ENCODE data around the gene NGLY1. TPM values are rescaled to one million over a fixed set of nuclear protein-coding genes. Genes with fewer than 3 reads are reported as not detected.

The NGLY1 gene
- total and polyA plus RNA-seq, 2 of the 8 experiments (the other 6 are each of a cell fraction or from before 2014, with no cell fraction given): 3.1 to 24.8 TPM

DNA sequence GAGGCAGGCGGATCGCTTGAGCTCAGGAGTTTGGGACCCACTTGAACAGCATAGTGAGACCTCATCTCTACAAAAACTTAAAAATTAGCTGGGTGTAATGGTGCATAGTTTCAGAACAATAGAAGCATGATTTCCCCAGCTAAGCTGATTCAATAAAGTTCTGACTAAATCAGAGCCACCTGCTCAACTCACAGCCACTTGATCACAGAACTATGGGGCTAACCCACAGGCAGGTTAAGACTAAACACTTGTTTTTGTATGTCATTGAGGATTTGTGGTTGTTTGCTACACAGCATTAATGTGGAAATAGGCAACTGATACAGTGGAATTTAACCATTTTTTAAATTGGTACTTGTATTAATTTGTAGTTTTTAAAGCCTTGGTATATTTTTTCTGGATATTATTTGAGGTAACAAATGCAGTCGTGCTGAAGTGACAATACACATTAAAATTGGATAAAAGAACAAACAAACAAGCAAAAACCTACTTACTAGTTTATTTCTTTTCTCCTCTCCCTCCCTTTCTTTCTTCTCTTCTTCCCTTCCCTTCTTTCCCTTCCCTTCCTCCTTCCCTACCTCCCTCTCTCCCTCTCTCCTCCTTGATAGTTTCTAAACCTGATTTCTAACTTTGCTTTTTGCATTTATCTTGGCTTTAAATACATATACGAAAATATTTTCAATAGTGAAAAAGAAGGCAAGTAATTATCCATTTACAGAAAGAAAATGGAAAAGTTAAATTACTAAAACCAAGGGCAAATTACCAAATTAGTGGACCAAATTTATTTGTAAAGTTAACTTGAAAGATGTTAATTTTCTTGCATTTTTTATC, 38.7 kb upstream of the NGLY1 start:
- H3K56ac ChIP-seq (replicated peaks; ENCODE audit: insufficient read length, low read depth, low read length): no peak overlapping the region
- no peaks in the 10 kb centered on the region for H3K9me3 ChIP-seq (ENCODE audit: insufficient read depth in 2 of 2, low read depth in 1 of 2, low read length in 1 of 2)
- H3K4me2 ChIP-seq (ENCODE audit: insufficient read depth in 1 of 2, low read depth in 2 of 2, low read length in 2 of 2): no peak overlapping the region
- H2BK120ac ChIP-seq (replicated peaks; ENCODE audit: low read depth, low read length): no peak overlapping the region
- H3K4ac ChIP-seq (replicated peaks; ENCODE audit: insufficient read length, low read depth, low read length): no peak overlapping the region
- no peak overlapping the region for H3K4me3 ChIP-seq (ENCODE audit: extremely low read depth in 1 of 4, insufficient read depth in 2 of 4, low read depth in 3 of 4, low read length in 4 of 4)
- no peak overlapping the region for H2BK20ac ChIP-seq (ENCODE audit: low read length)
- FAIRE-seq (no peak), DNase-seq (ENCODE audit: low read depth in 1 of 2, low spot score in 2 of 2) (no peak)
- WGBS, 2 experiments (ENCODE audit: extremely low coverage in 1 of 2, insufficient coverage in 1 of 2, insufficient read length in 1 of 2, insufficient replicate concordance in 2 of 2, low coverage in 1 of 2, low lambda C conversion rate in 2 of 2, missing lambda C conversion rate in 1 of 2): 72% methylated on average over 4 of the region's 4 CpGs; no CpG with 5 or more reads in 1 of the 2 experiments
- H3K23ac ChIP-seq (ENCODE audit: insufficient read length): no peak overlapping the region
- H2BK12ac ChIP-seq (ENCODE audit: low read depth, low read length): no peak overlapping the region
- H4K8ac ChIP-seq (ENCODE audit: extremely low read depth, insufficient read depth, low read length): no peak overlapping the region
- no peak overlapping the region for H3K27ac ChIP-seq (ENCODE audit: low read depth, low read length)
- no peaks in the 10 kb centered on the region for H3K36me3 ChIP-seq (ENCODE audit: control insufficient read depth in 2 of 4, insufficient read depth in 4 of 4, low read length in 3 of 4)
- POLR2A ChIA-PET (ENCODE audit: partially characterized antibody): interaction anchor here (0.7 kb wide), 1 partner anchor 49 kb away, joined by 3 read pairs; no protein-coding TSS in a partner anchor
- no peak overlapping the region for H2BK15ac ChIP-seq (ENCODE audit: low read length)
- no peak overlapping the region for H2AFZ ChIP-seq (ENCODE audit: low read length)
- no peak overlapping the region for H4K91ac ChIP-seq (replicated peaks; ENCODE audit: insufficient read length, low read length)
- no peaks in the 10 kb centered on the region for H3K23me2 ChIP-seq (ENCODE audit: low read depth, low read length)
- H3K79me1 ChIP-seq (ENCODE audit: low read depth, low read length): no peaks in the 10 kb centered on the region
- no peaks in the 10 kb centered on the region for H3K27me3 ChIP-seq (replicated peaks in 1 of 4; ENCODE audit: control insufficient read depth in 3 of 4, extremely low read depth in 1 of 4, insufficient read depth in 3 of 4, low read length in 3 of 4)
- no peaks in the 10 kb centered on the region for H4K20me1 ChIP-seq (replicated peaks in 1 of 2; ENCODE audit: control insufficient read depth in 1 of 2, insufficient read depth in 2 of 2, low read length in 2 of 2)
- peaks cover 0 to 9% (median 4%) of the 10 kb centered on the region in 4 experiments; a peak in 4 of 7 replicates for H3K4me1 ChIP-seq (replicated peaks in 1 of 4; ENCODE audit: control insufficient read depth in 3 of 4, insufficient read depth in 4 of 4, low read length in 3 of 4)
- H2AK5ac ChIP-seq (ENCODE audit: low read depth, low read length): no peak overlapping the region
- no peak overlapping the region for H3K14ac ChIP-seq (ENCODE audit: insufficient read length)
- H2BK5ac ChIP-seq (ENCODE audit: low read depth, low read length): no peak overlapping the region
- H4K5ac ChIP-seq (ENCODE audit: insufficient read length, low read depth, low read length): no peak overlapping the region
- H3K79me2 ChIP-seq (ENCODE audit: control insufficient read depth in 1 of 2, insufficient read depth in 2 of 2, low read length in 2 of 2): no peaks in the 10 kb centered on the region
- H3K18ac ChIP-seq (ENCODE audit: extremely low read depth, low read length): no peak overlapping the region
- no peak overlapping the region for H3K9ac ChIP-seq (replicated peaks in 1 of 4; ENCODE audit: extremely low read depth in 1 of 4, low read depth in 3 of 4, low read length in 3 of 4)
- CTCF ChIA-PET (ENCODE audit: partially characterized antibody): no interaction called here
- TF ChIP-seq EP300 (IDR thresholded peaks at IDR 0.05; ENCODE audit: borderline replicate concordance in 1 of 2, low read depth in 2 of 2, low read length in 2 of 2) (no peak), YY1 (IDR thresholded peaks at IDR 0.05; ENCODE audit: low read depth, low read length) (no peak), BCL11A (IDR thresholded peaks at IDR 0.05; ENCODE audit: low read depth in 2 of 2, low read length in 2 of 2) (no peak), HDAC6 (IDR thresholded peaks at IDR 0.05; ENCODE audit: low read depth, low read length) (no peak), TAF7 (optimal IDR thresholded peaks at IDR 0.05; ENCODE audit: borderline replicate concordance, low read depth, low read length) (no peak), JUND (IDR thresholded peaks at IDR 0.05; ENCODE audit: low read length) (no peak)
- TF ChIP-seq, protein P1, sequence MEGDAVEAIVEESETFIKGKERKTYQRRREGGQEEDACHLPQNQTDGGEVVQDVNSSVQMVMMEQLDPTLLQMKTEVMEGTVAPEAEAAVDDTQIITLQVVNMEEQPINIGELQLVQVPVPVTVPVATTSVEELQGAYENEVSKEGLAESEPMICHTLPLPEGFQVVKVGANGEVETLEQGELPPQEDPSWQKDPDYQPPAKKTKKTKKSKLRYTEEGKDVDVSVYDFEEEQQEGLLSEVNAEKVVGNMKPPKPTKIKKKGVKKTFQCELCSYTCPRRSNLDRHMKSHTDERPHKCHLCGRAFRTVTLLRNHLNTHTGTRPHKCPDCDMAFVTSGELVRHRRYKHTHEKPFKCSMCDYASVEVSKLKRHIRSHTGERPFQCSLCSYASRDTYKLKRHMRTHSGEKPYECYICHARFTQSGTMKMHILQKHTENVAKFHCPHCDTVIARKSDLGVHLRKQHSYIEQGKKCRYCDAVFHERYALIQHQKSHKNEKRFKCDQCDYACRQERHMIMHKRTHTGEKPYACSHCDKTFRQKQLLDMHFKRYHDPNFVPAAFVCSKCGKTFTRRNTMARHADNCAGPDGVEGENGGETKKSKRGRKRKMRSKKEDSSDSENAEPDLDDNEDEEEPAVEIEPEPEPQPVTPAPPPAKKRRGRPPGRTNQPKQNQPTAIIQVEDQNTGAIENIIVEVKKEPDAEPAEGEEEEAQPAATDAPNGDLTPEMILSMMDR (IDR thresholded peaks at IDR 0.05; ENCODE audit: control extremely low read depth in 1 of 3, insufficient read depth in 1 of 3, low read depth in 1 of 3, low read length in 3 of 3): no peak
- TF ChIP-seq, protein P2, sequence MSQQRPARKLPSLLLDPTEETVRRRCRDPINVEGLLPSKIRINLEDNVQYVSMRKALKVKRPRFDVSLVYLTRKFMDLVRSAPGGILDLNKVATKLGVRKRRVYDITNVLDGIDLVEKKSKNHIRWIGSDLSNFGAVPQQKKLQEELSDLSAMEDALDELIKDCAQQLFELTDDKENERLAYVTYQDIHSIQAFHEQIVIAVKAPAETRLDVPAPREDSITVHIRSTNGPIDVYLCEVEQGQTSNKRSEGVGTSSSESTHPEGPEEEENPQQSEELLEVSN (IDR thresholded peaks at IDR 0.05): no peak
